Middle frontal gyrus (tissue), 1 donor: ENCODE measurements around the gene GCKR.
A peak's percentile ranks its signal among the peaks of the same experiment; 100 is the strongest.

Experiments
- DNase-seq: peaks from one replicate; pipeline ENCODE4 v3.0.0-alpha.2; 2015; ENCODE audit warnings: low spot score; ENCODE audit errors: extremely low spot score

GCKR gene

DNA sequence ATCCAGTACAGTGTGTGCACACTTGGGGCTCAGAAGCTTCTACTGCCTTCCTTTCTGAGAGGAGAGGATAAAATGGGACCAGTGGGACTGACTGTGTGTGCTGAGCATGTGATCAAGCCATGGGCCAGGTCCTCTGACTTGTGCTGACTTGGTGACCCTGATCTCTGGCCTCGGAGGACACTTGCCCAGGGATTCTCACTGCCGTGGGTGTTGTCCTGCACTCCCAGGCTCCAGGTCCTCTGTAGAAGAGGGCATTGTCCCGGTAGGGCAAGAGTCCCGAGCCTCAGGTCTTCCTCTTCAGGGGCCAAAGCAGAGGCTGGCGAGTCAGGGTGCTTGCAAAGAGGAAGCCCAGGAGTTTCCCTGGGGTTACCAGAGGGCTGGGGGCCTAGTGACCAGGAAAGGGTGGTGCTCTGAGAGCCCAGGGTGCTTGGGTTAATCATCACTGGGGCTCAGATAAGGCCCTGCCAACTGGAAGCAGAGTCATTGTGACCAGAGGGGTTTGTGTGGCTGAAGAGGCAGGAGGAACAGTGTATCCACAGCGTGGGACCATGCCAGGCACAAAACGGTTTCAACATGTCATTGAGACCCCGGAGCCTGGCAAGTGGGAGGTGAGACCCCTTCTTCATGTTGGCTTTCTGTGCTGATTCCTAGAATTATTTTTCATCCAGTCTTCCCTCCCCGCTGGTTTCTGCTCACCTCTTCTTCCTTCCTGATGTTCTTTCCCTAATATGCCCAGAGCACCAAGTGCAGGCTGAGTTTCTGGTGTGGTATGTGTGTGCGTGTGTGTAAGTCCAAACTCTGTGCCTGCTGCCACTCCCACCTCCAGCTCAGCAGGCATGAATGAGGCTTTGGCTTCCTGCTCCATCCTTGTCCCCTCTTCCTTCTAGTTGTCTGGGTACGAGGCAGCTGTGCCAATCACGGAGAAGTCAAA is at the start of gene GCKR:
TSS of gene GCKR (plus strand) at position 483 of the 931 bp plus-strand sequence. CDS start at position 549, 66 bp downstream.
- DNase-seq, result no peak

DNA sequence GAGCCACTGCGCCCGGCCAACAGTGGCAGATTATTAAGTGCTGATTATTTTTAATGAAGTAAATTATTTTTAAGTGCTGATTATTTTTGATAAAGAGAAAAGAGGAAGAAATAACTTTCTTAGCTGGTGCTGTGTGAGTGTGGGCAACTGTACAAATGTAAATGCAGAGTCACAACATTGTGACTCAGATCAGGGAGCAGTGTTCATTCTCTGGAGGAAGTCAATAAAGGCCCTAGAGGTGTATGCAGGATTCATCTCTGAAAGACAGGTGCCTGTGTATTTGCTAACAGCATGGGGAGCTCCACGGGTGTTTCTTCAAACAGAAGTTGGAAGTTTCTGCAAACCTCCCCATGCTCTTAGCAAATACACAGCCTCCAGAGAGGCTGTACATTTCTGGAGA is 48.3 kb upstream of the GCKR start:
- no peak for DNase-seq

DNA sequence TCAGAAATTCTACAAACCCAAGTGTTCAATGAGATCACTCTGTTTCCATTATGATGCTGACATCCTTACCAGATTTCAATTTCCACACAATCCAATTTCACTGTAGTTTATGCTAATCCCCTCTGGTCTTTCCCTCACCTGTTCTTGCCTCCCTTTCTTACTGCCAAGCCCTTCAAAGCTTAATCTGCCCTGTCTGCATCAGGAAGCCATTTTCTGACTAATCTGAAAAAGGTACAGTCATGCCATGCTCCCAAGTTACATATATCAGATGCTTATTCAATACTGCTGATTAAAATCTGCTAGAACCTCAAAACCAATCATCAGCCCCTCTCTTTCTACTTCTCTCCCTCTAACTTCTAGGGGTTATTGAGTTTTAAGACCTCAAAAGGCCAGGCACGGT is 45.5 kb upstream of the GCKR start:
- DNase-seq, result no peak

- no peak for DNase-seq
Measured at GRCh38 chr2:27453968-27454367, 42.7 kb upstream of the GCKR start.

GRCh38 chr2:27461118-27461517 is 35.5 kb upstream of the GCKR start:
- DNase-seq, result no peak

GRCh38 chr2:27464443-27464842 is 32.2 kb upstream of the GCKR start:
- DNase-seq, result no peak

- DNase-seq, result no peak
Measured at GRCh38 chr2:27471961-27472360, 24.7 kb upstream of the GCKR start.

DNA sequence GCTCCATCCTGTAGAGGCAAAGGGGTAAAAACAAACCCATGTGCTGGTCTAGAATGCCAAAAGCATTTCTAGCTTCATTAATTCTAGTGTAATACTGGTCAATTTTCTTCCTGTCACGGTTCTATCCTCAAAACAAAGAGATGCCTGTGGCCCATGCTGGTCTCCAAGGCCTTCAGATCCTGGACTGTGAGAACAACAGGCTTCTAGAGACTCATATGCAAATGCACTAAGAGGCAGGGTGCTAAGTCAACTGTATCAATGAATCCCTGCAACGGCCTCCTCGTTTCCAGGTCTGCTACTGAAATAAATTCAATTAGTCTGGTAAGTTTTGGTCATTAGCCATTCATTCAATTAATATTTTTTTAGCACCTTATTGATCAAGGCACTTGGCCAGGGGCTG is 11.1 kb upstream of the GCKR start:
- DNase-seq, result no peak

- no peak for DNase-seq
Measured at GRCh38 chr2:27489118-27489497, 7.5 kb upstream of the GCKR start.

DNA sequence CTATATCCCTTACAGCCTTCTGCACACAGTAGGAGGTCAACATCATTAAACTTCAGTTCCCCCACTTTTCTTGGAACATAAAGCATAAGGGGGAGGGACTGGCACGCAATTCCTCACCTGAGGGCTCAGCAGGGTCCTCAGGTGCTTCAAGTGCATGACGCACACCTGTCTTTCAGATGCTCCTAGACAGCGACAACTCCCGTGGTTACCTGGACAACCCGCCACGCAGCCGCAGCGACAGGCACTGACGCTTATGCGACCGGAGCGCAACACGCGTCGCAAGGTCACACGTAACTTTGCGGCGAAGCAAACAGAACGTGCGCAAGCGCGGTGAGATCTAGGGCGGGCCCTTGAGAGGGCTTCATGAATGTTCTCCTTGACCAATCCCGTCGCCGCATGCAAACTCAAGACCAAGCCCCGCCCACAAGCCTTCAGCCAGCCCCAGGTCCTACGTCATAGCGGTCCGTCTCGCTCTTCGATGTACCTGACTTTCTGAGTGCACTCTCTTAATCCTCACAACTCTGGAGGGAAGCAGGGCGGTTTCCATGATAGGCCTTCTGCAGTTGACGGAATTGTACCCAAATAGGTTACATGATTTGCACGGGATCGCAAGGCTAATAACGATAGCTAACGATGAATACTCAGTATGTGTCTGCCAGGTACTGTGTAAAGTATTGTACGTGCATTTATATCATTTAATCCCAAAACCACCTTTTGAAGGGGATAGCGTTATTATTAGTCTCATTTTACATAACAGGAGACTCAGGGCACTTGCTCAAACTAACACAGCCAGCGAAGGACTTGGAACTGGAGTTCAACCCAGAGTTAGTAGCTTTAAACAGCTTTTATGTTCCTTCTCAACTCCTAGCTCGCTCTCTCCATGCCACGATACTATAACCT is 6.9 kb upstream of the GCKR start, which contains the start of gene IFT172:
TSS of gene IFT172 (minus strand) at position 246 of the 900 bp plus-strand sequence. CDS start at position 156, 90 bp downstream.
- DNase-seq, result peak; percentile 97

DNA sequence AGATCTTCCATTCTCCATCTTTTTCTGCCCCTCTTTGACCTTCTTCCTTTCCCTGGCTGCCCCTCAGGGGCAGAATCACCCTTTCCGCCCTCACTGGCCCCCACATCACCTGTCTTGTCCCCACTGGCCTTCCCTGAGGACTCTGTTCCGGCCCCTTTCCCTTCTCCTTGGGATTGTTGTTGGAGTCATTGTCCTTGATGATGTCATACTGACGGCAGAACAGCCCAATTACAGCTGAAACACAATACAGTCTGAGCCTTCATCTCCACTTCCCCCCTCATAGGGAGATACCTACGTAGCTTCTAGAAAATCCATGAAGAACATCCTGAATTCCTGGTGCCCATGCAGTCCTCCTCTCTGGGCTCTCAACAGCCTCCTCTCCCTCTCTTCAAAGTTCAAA is 4.1 kb upstream of the GCKR start:
- no peak for DNase-seq

DNA sequence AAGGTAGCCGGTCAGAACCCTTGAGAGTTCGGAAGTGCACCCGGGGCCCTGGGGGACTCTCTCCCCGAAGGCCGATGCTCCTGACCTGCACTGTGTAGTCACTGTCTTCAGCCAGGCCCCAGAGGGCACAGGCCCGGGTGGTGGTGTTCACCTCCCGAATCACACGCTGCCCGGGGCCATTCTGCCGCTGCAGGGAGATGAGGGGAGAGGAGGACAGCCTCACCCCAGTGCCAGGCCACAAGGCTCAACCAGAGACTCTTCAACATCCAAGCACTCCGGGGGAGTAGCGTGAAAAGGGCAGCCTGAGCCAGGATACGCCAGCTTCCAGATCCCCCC is 2.7 kb upstream of the GCKR start:
- no peak for DNase-seq

DNA sequence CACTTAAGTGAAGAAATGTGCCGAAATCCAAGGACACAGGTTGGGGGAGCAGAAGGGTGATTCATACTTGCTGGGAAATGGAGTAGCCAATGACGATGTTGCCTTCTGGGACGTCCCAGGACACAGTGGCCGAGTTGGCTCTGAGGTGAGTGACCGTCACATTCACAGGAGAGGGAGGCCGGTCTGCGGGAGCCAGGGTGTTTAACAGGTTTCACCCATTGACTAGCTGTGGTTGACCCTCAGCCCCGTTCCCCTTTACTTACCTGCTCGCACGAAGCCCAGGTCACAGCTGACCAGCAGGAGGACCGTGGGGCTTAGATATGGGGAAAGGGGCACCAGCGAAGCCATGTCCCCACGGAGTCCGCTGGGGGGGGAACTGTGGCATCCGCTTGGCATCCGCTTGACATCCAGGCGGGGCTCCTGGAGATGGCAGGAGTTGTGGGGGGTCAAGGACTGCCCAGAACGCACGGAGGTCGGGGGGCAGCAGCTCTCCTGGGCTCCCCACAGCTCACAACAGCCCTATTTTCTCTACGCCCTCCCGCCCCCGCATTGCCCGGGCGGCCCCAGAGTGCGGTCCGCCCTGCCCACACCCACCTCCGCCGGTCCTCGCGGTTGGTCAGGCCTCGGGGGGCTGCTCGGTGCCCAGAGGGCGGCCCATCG is 2.2 kb upstream of the GCKR start:
- DNase-seq, result no peak

GRCh38 chr2:27494944-27495554 is 1.6 kb upstream of the GCKR start, which contains the start of gene FNDC4:
Gene FNDC4, minus strand, starts transcription at chr2:27495200. Its CDS starts 521 bp downstream, at chr2:27494679.
- no peak for DNase-seq

- DNase-seq, result no peak
Measured at GRCh38 chr2:27495840-27496356, 741 bp upstream of the GCKR start.

DNA sequence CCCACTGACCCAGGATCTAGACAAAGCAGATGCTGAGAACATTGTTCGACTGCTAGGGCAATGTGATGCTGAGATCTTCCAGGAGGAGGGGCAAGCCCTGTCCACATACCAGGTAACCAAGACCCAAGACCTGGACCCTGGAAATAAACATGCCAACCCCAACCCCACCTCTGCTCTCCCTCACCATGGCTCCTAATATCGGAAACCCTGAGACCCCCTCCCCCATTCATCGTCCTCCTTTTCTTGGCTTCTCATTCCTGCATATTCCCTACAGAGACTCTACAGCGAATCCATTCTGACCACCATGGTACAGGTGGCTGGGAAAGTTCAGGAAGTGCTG is 619 bp downstream of the GCKR start:
- DNase-seq, result no peak

GRCh38 chr2:27498975-27499374 is 2.3 kb downstream of the GCKR start:
- DNase-seq, result no peak

GRCh38 chr2:27501042-27501441 is 4.4 kb downstream of the GCKR start:
- no peak for DNase-seq

- DNase-seq, result no peak
Measured at GRCh38 chr2:27502142-27502541, 5.5 kb downstream of the GCKR start.

DNA sequence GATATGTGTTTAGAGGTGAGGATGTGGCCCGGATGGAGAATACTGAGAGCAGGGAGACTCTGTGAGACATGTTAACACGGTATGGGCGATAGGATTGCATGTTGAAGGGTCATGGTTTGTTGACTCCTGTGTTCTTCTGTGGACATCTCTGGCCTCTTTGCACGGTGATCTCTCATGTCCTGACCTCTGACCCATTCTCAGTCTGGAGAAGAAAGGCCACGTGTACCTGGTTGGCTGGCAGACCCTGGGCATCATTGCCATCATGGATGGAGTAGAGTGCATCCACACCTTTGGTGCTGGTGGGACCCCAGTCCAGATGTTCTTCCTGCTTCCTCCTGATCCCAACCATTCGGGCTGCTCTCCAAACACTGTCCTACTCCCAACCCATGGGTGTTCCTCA is 9.9 kb downstream of the GCKR start:
- no peak for DNase-seq

- DNase-seq, result no peak
Measured at GRCh38 chr2:27507293-27507692, 10.7 kb downstream of the GCKR start.
